Kidney capillary endothelial cell (primary cell): Measurements from ENCODE around the gene DIAPH3.

ENCODE experiments used
- DNase-seq: peaks from one replicate; pipeline ENCODE4 v3.0.0-alpha.2; 2018; ENCODE audit warnings: low spot score

Gene DIAPH3

GRCh38 chr13:59957438-59957837, 206.3 kb downstream of the DIAPH3 start:
- no peak for DNase-seq

- DNase-seq: no peak
These were observed 209.1 kb downstream of the DIAPH3 start for GRCh38 chr13:59954601-59955000.

DNA sequence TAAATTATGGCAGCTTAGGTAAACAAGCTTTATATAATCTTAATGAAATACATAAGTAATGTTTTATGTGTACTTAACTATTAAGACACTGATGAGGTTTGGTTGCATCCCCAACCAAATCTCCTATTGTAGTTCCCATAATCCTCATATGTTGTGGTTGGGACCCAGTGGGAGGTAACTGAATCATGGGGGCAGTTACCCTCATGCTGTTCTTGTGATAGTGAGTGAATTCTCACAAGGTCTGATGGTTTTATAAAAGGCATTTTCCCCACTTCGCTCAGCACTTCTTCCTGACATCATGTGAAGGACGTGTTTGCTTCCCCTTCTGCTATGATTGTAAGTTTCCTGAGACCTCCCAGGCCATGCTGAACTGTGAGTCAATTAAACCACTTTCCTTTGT, 212.7 kb downstream of the DIAPH3 start:
- no peak for DNase-seq

DNA sequence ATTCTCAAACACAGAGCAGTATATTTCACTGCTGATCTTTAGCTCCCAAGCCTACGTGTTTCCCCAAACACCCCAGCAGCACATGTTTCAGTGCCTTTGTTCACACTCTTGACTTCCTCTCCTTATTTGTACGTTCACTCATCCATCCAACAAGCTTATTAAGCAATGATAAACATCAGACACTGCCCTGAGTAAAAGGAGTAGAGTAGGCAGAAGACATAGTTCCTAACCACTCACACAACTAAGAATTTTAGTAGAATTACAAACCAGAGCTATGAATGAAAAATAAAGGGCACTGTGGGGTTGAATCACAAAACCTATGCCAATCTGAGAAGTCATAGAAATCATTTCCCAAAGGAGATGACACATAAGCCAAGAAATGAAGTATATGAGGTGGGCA, 213.5 kb downstream of the DIAPH3 start:
- no peak for DNase-seq

- no peak for DNase-seq
These were observed 215.0 kb downstream of the DIAPH3 start for GRCh38 chr13:59948686-59949085.

DNA sequence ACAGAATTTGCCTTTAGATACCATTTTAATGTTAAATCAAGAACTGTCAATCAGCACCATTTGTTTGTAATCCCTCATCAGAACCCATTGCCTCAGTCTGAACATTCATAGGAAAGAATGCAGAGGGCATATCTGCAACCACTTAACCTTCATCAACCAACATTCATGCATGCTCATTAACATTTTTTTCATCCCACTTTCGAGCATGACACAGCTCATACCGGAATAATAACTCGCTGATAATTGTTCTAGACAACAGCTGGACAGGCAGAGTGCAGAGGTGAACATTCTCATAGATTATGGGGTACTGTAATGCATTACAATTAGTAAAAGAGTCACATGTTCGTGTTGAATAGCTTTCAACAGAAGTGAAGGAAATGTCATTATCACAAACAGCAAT, 216.8 kb downstream of the DIAPH3 start:
- DNase-seq: no peak

DNA sequence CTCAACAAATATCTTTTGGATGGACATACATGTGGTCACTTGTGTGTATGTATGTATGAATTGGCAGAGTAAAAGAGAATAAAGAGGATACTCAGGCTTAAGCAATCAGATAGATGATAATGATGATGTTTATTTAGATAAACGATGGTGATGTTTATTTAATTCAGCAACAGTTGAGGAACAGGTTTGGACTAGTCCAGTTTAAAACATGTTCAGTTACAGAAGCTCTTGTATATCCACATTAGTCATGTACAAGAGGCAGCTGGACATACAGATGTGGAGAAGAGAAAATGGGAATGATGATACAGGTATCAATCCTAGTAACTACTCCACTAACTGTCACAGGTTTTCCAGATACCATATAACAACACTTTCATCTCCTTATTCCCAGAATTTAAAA, 232.1 kb downstream of the DIAPH3 start:
- DNase-seq: no peak

DNA sequence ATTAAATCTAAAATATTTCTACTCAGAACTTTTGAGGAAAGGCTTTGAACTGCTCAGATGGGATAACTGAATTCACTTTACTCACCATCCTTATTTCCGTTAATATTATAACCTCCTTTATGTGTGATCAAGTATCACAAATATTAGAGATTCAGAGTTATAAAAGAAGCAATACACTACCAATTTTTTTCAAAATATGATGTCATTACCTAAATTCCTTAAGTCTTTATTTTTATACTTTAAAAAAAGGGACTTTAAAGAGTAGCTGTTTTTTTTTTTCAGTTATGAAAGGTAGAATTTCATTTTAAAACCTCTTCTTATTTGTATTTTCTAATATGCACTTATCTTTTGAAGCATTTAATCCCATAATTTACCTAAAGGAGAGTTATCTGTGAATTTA, 239.5 kb downstream of the DIAPH3 start:
- no peak for DNase-seq

DNA sequence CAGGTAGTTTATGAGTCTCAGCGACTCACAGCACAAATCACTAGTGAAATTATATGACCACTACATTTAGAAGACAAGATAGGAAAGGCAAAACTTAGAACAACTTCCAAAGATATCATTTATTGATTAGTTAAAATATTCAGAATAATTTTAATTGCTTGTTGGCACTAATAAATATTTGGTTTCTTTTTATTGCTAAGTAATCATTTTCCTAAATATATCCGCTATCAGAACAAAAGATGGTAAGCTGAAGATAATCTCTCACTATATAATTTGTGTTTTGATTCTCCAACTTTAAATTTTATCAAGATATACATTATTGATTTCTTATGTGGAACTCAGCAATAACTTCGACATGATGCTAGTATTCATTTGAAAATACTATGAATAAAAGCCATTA, 248.5 kb downstream of the DIAPH3 start:
- DNase-seq: no peak

DNA sequence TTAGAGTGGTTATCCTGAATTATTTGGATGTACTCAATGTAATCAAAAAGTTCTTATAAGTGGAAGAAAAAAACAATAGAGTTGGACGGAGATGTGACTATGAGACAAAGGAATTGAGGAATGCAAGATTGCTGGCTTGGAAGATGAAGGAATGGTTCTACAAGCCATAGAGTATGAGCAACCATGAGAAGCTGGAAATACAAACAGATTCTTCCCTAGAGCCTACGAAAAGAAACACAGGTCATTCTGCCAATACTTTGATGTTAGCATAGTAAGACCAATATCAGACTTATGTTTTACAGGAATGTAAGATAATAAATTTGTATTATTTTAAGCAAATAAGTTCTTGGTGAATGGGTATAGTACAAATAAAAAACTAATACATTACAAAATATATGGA, 249.2 kb downstream of the DIAPH3 start:
- DNase-seq: no peak

GRCh38 chr13:59906413-59907049, 257.2 kb downstream of the DIAPH3 start:
- peak; percentile 33 for DNase-seq

GRCh38 chr13:59901191-59901590, 262.5 kb downstream of the DIAPH3 start:
- DNase-seq: no peak

GRCh38 chr13:59898066-59898465, 265.7 kb downstream of the DIAPH3 start:
- DNase-seq: no peak

DNA sequence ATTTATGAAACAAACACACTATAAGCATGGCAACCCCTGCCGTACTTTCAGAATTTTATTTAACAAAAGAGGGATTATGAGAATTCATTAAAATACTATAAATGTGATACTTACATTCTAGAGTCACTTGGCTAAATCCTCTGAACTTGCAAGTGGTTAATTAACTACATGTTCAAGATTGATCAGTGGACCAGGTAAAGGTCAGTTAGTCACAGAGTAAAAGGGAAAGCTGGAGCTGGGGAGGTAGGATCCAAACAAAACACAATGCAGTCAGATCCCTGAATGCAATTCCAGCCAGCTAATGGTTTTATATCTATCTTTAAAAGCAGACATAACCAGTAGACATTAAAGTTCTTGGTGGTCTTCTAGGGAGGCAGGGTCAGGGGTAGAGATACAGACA, 270.5 kb downstream of the DIAPH3 start:
- DNase-seq: no peak

DNA sequence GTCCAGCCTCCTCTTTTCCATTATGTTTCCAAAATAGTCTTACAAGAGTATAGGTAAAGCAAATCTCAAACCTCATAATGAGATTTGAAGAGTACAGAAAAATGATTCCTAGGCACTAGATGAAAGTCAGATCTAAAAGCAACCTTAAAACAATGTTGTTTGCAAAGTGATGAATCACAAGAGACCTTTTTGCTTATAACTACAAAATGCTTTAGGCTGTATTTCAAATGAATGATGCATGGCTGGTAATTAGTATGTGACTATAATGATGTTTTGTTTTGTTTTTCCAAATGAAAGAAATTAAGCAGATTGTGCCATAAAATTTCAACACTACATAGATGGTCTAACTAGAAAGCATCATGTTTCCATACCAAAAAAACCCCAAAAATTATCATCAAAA, 272.7 kb downstream of the DIAPH3 start:
- no peak for DNase-seq

- DNase-seq: no peak
These were observed 273.7 kb downstream of the DIAPH3 start for GRCh38 chr13:59890054-59890453.

GRCh38 chr13:59888408-59888807, 275.3 kb downstream of the DIAPH3 start:
- DNase-seq: no peak

- DNase-seq: no peak
These were observed 278.7 kb downstream of the DIAPH3 start for GRCh38 chr13:59885076-59885475.

DNA sequence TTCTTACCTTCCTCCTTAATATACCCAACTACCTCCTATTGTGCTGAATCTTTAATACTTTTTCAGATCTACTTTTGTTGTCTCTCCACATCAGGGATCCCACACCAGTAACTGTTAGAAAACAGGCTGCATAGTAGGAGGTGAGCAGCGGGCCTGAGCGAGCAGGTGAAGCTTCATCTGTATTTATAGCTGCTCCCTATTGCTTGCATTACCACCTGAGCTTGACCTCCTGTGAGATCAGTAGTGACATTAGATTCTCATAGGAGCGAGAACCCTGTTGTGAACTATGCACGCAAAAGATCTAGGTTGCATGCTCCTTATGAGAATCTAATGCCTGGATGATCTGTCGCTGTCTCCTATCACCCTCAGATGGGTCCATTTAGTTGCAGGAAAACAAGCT, 279.8 kb downstream of the DIAPH3 start:
- no peak for DNase-seq

DNA sequence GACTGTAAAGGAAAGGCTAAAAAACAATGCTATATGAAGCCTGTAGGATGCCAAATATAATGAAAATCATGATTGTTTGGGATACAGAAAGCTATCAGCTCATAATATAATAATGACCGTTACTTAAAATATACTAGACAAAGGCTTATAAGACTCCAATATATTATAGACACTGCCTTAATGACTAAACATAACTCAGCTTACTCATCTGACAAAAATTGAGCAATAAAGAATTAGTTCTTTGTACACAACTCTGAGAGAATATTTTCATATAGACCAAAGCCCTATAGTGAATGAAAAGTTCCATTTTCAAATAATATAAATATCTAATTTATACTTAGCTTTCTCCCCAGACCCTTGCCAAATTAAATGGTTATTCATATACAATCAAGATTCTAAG, 283.3 kb downstream of the DIAPH3 start:
- DNase-seq: no peak

GRCh38 chr13:59879281-59879680, 284.4 kb downstream of the DIAPH3 start:
- DNase-seq: no peak

DNA sequence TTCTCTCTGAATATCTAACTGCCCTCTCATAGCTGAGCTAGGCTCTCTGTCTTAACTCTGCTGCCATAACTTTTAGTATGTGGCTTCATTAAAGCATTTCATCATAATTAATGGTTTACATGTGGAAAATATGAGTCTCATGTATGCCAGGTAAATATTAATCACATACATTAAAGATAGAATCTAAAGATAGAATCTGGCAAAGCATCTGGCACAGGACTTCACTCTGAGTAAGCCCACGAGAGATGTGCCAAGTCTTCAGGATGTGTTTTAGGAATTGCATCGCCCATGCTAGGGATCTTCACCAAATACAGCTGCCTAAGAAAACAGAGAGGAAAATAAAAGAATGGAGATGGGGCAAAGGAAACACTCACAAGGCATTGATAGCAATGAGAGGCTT, 285.8 kb downstream of the DIAPH3 start:
- no peak for DNase-seq

- DNase-seq: no peak
These were observed 288.8 kb downstream of the DIAPH3 start for GRCh38 chr13:59874973-59875372.

DNA sequence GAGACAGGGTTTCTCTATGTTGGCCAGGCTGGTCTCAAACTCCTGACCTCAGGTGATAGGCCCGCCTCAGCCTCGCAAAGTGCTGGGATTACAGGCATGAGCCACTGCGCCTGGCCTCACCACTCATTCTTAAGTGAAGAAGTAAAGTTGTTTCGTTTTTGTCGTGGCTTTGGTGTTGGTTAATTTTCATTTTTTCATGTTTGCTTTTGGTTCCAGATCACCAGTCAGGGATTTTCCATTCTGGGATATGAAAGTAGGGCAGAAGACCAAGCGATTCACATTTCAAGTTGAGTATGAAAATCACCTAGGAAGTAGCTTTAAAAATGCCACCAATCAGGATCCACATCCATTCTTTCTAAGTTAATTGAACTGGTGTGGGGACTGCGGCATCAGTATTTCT, 289.9 kb downstream of the DIAPH3 start:
- no peak for DNase-seq

DNA sequence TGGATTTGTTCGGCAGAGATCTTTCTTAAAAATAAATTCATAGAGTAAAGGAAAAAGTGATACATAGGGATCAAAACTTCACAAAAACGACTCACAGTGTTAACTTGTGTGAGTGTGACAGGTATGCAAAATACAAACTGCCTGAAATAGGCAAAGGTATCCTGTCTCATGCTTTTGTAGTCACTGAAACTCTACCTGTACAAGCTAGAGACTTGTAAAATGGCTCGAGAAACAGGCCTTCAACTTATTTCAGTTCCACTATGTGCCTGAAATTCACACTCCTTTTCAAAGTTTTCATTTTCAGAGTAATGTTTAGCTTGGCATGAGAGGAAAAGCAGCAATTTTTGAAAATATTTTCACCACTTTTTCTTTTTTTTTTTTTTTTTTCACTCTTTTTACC, 290.4 kb downstream of the DIAPH3 start:
- no peak for DNase-seq
